ENCODE results near the gene EML3.

EML3 gene

DNA sequence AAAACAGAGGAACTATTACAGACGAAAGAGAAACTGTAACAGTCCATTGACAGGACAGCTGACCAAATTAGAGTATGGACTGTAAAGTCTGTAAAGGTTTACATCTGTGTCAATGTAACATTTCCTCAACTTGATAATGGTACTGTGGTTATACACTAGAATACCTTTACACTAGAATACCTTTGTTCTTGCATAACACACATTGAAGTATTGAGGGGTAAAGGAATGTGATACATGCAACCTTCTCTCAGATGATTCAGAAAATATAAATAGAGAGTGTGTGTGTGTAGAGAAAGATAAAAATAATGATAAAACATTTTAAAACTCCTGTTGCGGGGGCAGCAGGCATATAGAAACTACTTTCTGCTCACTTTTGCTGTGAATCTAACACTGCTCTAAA lies 33.3 kb downstream of the EML3 start:
- POLR2A ChIA-PET: no interaction called here
- Histone ChIP-seq H3K9me3 (ENCODE audit: control extremely low read depth in 1 of 5, control insufficient read depth in 4 of 5, insufficient read depth in 2 of 5, low read depth in 1 of 5, low read length in 4 of 5) (no peaks in the 10 kb centered on the region), H3K4me1 (ENCODE audit: control extremely low read depth in 1 of 4, control insufficient read depth in 4 of 4, insufficient read depth in 4 of 4, low read length in 3 of 4) (peaks cover 2 to 15% (median 15%) of the 10 kb centered on the region in 4 experiments), H3K27me3 (replicated peaks in 2 of 5; ENCODE audit: control insufficient read depth in 4 of 5, insufficient read depth in 5 of 5, low read length in 4 of 5) (no peaks in the 10 kb centered on the region), H3K27ac (ENCODE audit: insufficient read depth in 1 of 2, low read depth in 1 of 2, low read length in 2 of 2, poor library complexity in 1 of 2, severe bottlenecking in 2 of 2) (no peak overlapping the region), H3K36me3 (ENCODE audit: control insufficient read depth in 4 of 4, insufficient read depth in 4 of 4, low read length in 3 of 4) (peaks cover 10 to 62% (median 40%) of the 10 kb centered on the region in 4 experiments), H3K4me3 (ENCODE audit: control insufficient read depth in 1 of 7, extremely low read depth in 1 of 7, insufficient read depth in 4 of 7, low read depth in 2 of 7, low read length in 6 of 7) (no peak overlapping the region)
- CTCF ChIA-PET: interaction anchor here (1.4 to 1.5 kb wide), 2 partner anchors 9 to 13 kb away, joined by 3 read pairs; no protein-coding TSS in a partner anchor
- WGBS (ENCODE audit: insufficient coverage): 100% methylated on average over 1 of the region's 2 CpGs
- no peak for DNase-seq

DNA sequence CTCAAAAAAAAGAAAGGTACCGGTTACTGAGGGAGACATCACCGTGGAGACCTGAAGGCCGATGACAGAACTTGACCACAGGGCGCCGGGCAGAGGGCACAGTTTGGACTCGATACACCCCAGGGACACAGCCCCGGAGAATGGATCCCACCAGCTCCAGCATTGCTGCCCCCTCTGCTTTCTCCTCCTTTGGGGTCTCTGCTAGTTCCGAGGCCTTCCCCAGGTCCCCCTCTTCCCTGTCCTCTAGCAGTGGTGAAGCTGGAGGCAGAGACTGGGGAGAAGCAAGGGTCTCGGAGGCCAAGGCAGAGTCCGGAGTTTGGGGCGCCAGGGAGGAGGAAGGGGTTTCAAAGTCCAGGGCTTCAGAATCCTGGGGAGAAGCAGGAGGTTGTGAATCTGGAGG lies 34.0 kb downstream of the EML3 start:
- no peak for DNase-seq
- no peak overlapping the region for H3K27ac ChIP-seq (ENCODE audit: insufficient read depth in 1 of 2, low read depth in 1 of 2, low read length in 2 of 2, poor library complexity in 1 of 2, severe bottlenecking in 2 of 2)
- H3K4me1 ChIP-seq (ENCODE audit: control extremely low read depth in 1 of 4, control insufficient read depth in 4 of 4, insufficient read depth in 4 of 4, low read length in 3 of 4): peaks cover 2 to 17% (median 17%) of the 10 kb centered on the region in 4 experiments
- peaks cover 10 to 58% (median 35%) of the 10 kb centered on the region in 4 experiments for H3K36me3 ChIP-seq (ENCODE audit: control insufficient read depth in 4 of 4, insufficient read depth in 4 of 4, low read length in 3 of 4)
- WGBS (ENCODE audit: insufficient coverage): 98% methylated on average over 6 of the region's 11 CpGs
- CTCF ChIA-PET: interaction anchor here (1.4 to 1.5 kb wide), 2 partner anchors 10 to 13 kb away, joined by 3 read pairs; no protein-coding TSS in a partner anchor
- POLR2A ChIA-PET: interaction anchor here (0.5 kb wide), 1 partner anchor 149 kb away, joined by 3 read pairs; no protein-coding TSS in a partner anchor
- H3K27me3 ChIP-seq (replicated peaks in 2 of 5; ENCODE audit: control insufficient read depth in 4 of 5, insufficient read depth in 5 of 5, low read length in 4 of 5): no peaks in the 10 kb centered on the region
- H3K9me3 ChIP-seq (ENCODE audit: control extremely low read depth in 1 of 5, control insufficient read depth in 4 of 5, insufficient read depth in 2 of 5, low read depth in 1 of 5, low read length in 4 of 5): no peaks in the 10 kb centered on the region
- no peak overlapping the region for H3K4me3 ChIP-seq (ENCODE audit: control insufficient read depth in 1 of 7, extremely low read depth in 1 of 7, insufficient read depth in 4 of 7, low read depth in 2 of 7, low read length in 6 of 7)

DNA sequence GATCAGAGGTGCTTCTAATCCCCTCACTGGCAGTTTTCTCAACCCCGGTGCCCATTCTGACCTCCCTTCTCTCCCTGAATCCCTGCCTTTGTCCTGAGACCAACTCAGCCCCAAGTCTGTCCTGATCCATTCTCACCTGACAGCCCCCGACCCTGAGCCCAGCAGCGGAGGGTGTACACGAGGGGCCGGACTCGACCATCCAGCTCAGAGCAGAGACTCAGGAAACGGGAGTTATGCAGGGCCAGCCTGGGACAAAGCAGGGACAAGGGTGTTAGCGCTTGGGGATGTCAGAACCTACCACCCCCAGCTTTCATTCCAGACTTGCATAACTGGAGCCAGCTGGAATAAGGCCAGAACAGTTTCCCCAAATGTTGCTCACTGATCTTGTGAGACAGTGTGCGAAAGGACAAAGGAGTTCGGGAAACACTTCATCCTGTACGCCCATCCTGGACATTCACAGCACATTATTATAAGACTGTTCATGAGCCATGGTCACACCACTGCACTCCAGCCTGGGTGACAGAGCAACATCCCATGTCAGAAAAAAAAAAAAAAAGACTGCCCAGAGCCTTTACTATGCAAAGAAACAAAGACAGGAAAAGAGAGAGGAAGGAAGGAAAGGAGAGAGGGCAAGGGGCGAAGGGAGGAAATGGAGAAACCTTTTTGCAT lies 35.4 kb downstream of the EML3 start:
- ChIA-PET CTCF (interaction anchor here (1.8 kb wide), 1 partner anchor 15 kb away, joined by 8 read pairs; the partner anchor contains the start of gene TUT1), POLR2A (interaction anchor here (0.6 kb wide), 1 partner anchor 1628 kb away, joined by 3 read pairs; no protein-coding TSS in a partner anchor)
- no peak for DNase-seq
- no peak overlapping the region for H3K4me3 ChIP-seq (ENCODE audit: control insufficient read depth in 1 of 7, extremely low read depth in 1 of 7, insufficient read depth in 4 of 7, low read depth in 2 of 7, low read length in 6 of 7)
- 84% methylated on average over 5 of the region's 12 CpGs for WGBS (ENCODE audit: insufficient coverage)
- peaks cover 10 to 57% (median 37%) of the 10 kb centered on the region in 4 experiments for H3K36me3 ChIP-seq (ENCODE audit: control insufficient read depth in 4 of 4, insufficient read depth in 4 of 4, low read length in 3 of 4)
- peaks cover 8 to 26% (median 25%) of the 10 kb centered on the region in 4 experiments for H3K4me1 ChIP-seq (ENCODE audit: control extremely low read depth in 1 of 4, control insufficient read depth in 4 of 4, insufficient read depth in 4 of 4, low read length in 3 of 4)
- H3K27me3 ChIP-seq (replicated peaks in 2 of 5; ENCODE audit: control insufficient read depth in 4 of 5, insufficient read depth in 5 of 5, low read length in 4 of 5): no peaks in the 10 kb centered on the region
- no peak overlapping the region for H3K27ac ChIP-seq (ENCODE audit: insufficient read depth in 1 of 2, low read depth in 1 of 2, low read length in 2 of 2, poor library complexity in 1 of 2, severe bottlenecking in 2 of 2)
- no peaks in the 10 kb centered on the region for H3K9me3 ChIP-seq (ENCODE audit: control extremely low read depth in 1 of 5, control insufficient read depth in 4 of 5, insufficient read depth in 2 of 5, low read depth in 1 of 5, low read length in 4 of 5)

DNA sequence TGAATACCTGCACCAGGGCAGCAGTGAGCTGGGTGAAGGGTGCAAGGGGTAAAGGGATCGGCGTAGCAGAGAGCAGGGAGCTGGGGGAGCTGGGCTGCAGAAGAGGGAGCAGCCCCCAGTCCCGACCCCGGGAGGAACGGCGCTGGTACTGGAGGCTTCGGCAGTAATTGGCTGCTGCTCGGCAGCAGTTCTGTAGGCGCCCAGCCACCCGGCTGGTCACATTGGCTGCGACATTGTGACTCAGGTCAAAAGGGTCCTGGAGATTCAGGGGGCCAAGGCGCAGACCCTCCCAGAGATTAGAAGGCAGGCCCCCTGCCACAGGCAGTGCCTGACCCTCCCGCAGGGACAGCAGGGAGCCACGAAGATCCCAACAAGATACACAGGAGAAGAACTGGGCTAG lies 36.7 kb downstream of the EML3 start:
- H3K4me3 ChIP-seq (ENCODE audit: control insufficient read depth in 1 of 7, extremely low read depth in 1 of 7, insufficient read depth in 4 of 7, low read depth in 2 of 7, low read length in 6 of 7): no peak overlapping the region
- H3K27me3 ChIP-seq (replicated peaks in 2 of 5; ENCODE audit: control insufficient read depth in 4 of 5, insufficient read depth in 5 of 5, low read length in 4 of 5): no peaks in the 10 kb centered on the region
- peaks cover 10 to 38% (median 30%) of the 10 kb centered on the region in 4 experiments for H3K4me1 ChIP-seq (ENCODE audit: control extremely low read depth in 1 of 4, control insufficient read depth in 4 of 4, insufficient read depth in 4 of 4, low read length in 3 of 4)
- CTCF ChIA-PET: interaction anchor here (0.7 to 2.4 kb wide), 6 partner anchors 9 to 182 kb away, joined by 3 to 21 read pairs (median 3); partner anchors contain the start of genes LRRN4CL and TUT1
- WGBS (ENCODE audit: insufficient coverage): 98% methylated on average over 9 of the region's 14 CpGs
- peaks cover 13 to 57% (median 40%) of the 10 kb centered on the region in 4 experiments for H3K36me3 ChIP-seq (ENCODE audit: control insufficient read depth in 4 of 4, insufficient read depth in 4 of 4, low read length in 3 of 4)
- DNase-seq: no peak
- no peak overlapping the region for H3K27ac ChIP-seq (ENCODE audit: insufficient read depth in 1 of 2, low read depth in 1 of 2, low read length in 2 of 2, poor library complexity in 1 of 2, severe bottlenecking in 2 of 2)
- H3K9me3 ChIP-seq (ENCODE audit: control extremely low read depth in 1 of 5, control insufficient read depth in 4 of 5, insufficient read depth in 2 of 5, low read depth in 1 of 5, low read length in 4 of 5): no peaks in the 10 kb centered on the region
- POLR2A ChIA-PET: interaction anchor here (3.3 kb wide), 1 partner anchor 16 kb away, joined by 25 read pairs; the partner anchor contains the start of gene TUT1

DNA sequence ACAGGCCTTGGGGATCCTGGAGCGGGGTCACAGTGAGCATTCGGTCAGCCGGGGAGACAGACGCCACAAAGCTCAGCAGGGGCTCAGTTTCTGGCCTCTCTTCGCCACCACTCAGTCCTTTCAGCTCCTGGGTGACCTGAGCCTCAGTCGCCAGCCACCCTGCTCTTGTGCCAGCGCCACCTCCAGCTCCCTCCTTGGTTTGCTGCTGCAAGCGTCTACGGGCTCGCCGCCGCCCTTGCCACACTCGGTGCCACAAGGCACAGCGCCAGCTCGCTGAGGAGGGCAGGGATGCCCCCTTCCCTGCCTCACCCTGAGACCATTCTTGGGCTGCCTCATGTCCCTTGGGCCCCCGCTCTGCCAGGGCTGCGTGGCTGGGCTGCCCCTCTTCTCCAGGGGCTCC lies 37.4 kb downstream of the EML3 start:
- no peaks in the 10 kb centered on the region for H3K9me3 ChIP-seq (ENCODE audit: control extremely low read depth in 1 of 5, control insufficient read depth in 4 of 5, insufficient read depth in 2 of 5, low read depth in 1 of 5, low read length in 4 of 5)
- no peaks in the 10 kb centered on the region for H3K27me3 ChIP-seq (replicated peaks in 2 of 5; ENCODE audit: control insufficient read depth in 4 of 5, insufficient read depth in 5 of 5, low read length in 4 of 5)
- CTCF ChIA-PET: interaction anchor here (0.7 to 2.4 kb wide), 8 partner anchors 9 to 181 kb away, joined by 3 to 21 read pairs (median 4); partner anchors contain the start of genes LRRN4CL and TUT1
- peak overlapping the region in 1 of 2 experiments; percentile 92 for H3K27ac ChIP-seq (ENCODE audit: insufficient read depth in 1 of 2, low read depth in 1 of 2, low read length in 2 of 2, poor library complexity in 1 of 2, severe bottlenecking in 2 of 2)
- POLR2A ChIA-PET: interaction anchor here (0.6 to 3.3 kb wide), 2 partner anchors 17 to 197 kb away, joined by 4 to 25 read pairs; partner anchors contain the start of gene TUT1
- no peak for DNase-seq
- 90% methylated on average over 16 of the region's 17 CpGs for WGBS (ENCODE audit: insufficient coverage)
- H3K4me3 ChIP-seq (ENCODE audit: control insufficient read depth in 1 of 7, extremely low read depth in 1 of 7, insufficient read depth in 4 of 7, low read depth in 2 of 7, low read length in 6 of 7): peak overlapping the region in 6 of 7 experiments; percentile 58 to 99 (median 96)
- peaks cover 13 to 62% (median 45%) of the 10 kb centered on the region in 4 experiments for H3K36me3 ChIP-seq (ENCODE audit: control insufficient read depth in 4 of 4, insufficient read depth in 4 of 4, low read length in 3 of 4)
- H3K4me1 ChIP-seq (ENCODE audit: control extremely low read depth in 1 of 4, control insufficient read depth in 4 of 4, insufficient read depth in 4 of 4, low read length in 3 of 4): peaks cover 10 to 38% (median 30%) of the 10 kb centered on the region in 4 experiments

GRCh38 chr11:62574363-62575071 lies 38.1 kb downstream of the EML3 start:
- POLR2A ChIA-PET: interaction anchor here (1.2 to 3.3 kb wide), 2 partner anchors 17 to 27 kb away, joined by 7 to 25 read pairs; partner anchors contain the start of genes MTA2 and TUT1

More at GRCh38 chr11:62574363-62575071, 38.1 kb downstream of the EML3 start:
- CTCF ChIA-PET: interaction anchor here (0.9 to 2.4 kb wide), 11 partner anchors 9 to 181 kb away, joined by 3 to 21 read pairs (median 4); partner anchors contain the start of genes LRRN4CL and TUT1
- DNase-seq: peak in 1 of 3 donors; percentile 31
- Histone ChIP-seq H3K4me1 (ENCODE audit: control extremely low read depth in 1 of 4, control insufficient read depth in 4 of 4, insufficient read depth in 4 of 4, low read length in 3 of 4) (peaks cover 10 to 38% (median 30%) of the 10 kb centered on the region in 4 experiments), H3K36me3 (ENCODE audit: control insufficient read depth in 4 of 4, insufficient read depth in 4 of 4, low read length in 3 of 4) (peaks cover 14 to 64% (median 51%) of the 10 kb centered on the region in 4 experiments), H3K27ac (ENCODE audit: insufficient read depth in 1 of 2, low read depth in 1 of 2, low read length in 2 of 2, poor library complexity in 1 of 2, severe bottlenecking in 2 of 2) (peak overlapping the region; percentile 75 to 92), H3K27me3 (replicated peaks in 2 of 5; ENCODE audit: control insufficient read depth in 4 of 5, insufficient read depth in 5 of 5, low read length in 4 of 5) (no peaks in the 10 kb centered on the region), H3K4me3 (ENCODE audit: control insufficient read depth in 1 of 7, extremely low read depth in 1 of 7, insufficient read depth in 4 of 7, low read depth in 2 of 7, low read length in 6 of 7) (peak overlapping the region; percentile 58 to 99 (median 96)), H3K9me3 (ENCODE audit: control extremely low read depth in 1 of 5, control insufficient read depth in 4 of 5, insufficient read depth in 2 of 5, low read depth in 1 of 5, low read length in 4 of 5) (no peaks in the 10 kb centered on the region)
- WGBS (ENCODE audit: insufficient coverage): under 1% methylated on average over 24 of the region's 33 CpGs
